Duodenal mucosa (tissue), 2 donors: ENCODE data around the gene PTPRN2.

Source experiments
- H3K27ac ChIP-seq: one replicate; pipeline ENCODE4 v1.7.0; 2013; ENCODE audit warnings: low read depth, low read length
- H3K27me3 ChIP-seq, 2 donors: one replicate each; pipeline ENCODE4 v1.7.0; 2013; ENCODE audit warnings: low read length in 2 of 2, control low read depth in 1 of 2; ENCODE audit not compliant: insufficient read depth in 2 of 2, control insufficient read depth in 1 of 2
- H3K36me3 ChIP-seq, 2 donors: one replicate each; pipeline ENCODE4 v1.7.0; 2013; ENCODE audit warnings: low read length in 2 of 2, control low read depth in 1 of 2; ENCODE audit not compliant: insufficient read depth in 2 of 2, control insufficient read depth in 1 of 2
- H3K4me1 ChIP-seq, 2 donors: one replicate each; pipeline ENCODE4 v1.7.0; 2013; ENCODE audit warnings: low read length in 2 of 2, control low read depth in 1 of 2; ENCODE audit not compliant: insufficient read depth in 2 of 2, control insufficient read depth in 1 of 2
- H3K4me3 ChIP-seq, 2 donors: one replicate each; pipeline ENCODE4 v1.7.0; 2013; ENCODE audit warnings: low read length in 2 of 2, low read depth in 1 of 2
- H3K9ac ChIP-seq, 2 donors: one replicate each; pipeline ENCODE4 v1.7.0; 2013; ENCODE audit warnings: low read length in 2 of 2, low read depth in 1 of 2
- H3K9me3 ChIP-seq, 2 donors: one replicate each; pipeline ENCODE4 v1.7.0; 2013; ENCODE audit warnings: low read length in 2 of 2, control low read depth in 1 of 2; ENCODE audit not compliant: control insufficient read depth in 1 of 2

PTPRN2 gene

DNA sequence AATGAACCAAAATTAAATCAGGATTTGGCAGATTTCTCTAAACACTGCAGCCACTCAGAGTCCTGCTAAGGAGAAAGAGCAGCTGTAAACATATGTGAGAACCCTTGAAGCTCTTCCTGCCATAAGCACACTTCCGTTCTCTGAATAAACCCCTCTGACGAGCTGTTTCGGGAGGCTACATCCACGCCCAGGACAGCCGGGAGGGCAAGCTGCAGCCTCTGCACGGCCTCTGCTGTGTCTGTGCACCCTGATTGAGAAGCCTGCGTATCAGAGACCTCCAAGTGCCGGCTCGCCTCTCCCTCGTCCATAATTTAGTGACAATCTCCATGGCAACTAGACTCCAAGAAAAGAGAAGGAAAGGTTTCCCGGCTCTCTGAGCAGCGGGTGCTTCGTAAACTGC is 114.4 kb downstream of the PTPRN2 start:
- Histone ChIP-seq H3K27me3 (peaks cover 0 to 2% of the 10 kb centered on the region in 2 donors), H3K36me3 (no peaks in the 10 kb centered on the region), H3K9ac (no peak overlapping the region), H3K9me3 (no peaks in the 10 kb centered on the region), H3K27ac (peak overlapping the region; percentile 5), H3K4me1 (no peaks in the 10 kb centered on the region), H3K4me3 (no peak overlapping the region)

GRCh38 chr7:158472596-158472995 is 115.0 kb downstream of the PTPRN2 start:
- H3K4me3 ChIP-seq: no peak overlapping the region
- H3K4me1 ChIP-seq: no peaks in the 10 kb centered on the region
- no peak overlapping the region for H3K27ac ChIP-seq
- no peak overlapping the region for H3K9ac ChIP-seq
- peaks cover 0 to 2% of the 10 kb centered on the region in 2 donors for H3K27me3 ChIP-seq
- no peaks in the 10 kb centered on the region for H3K36me3 ChIP-seq
- H3K9me3 ChIP-seq: no peaks in the 10 kb centered on the region

- Histone ChIP-seq H3K27ac (no peak overlapping the region), H3K4me1 (no peaks in the 10 kb centered on the region), H3K36me3 (no peaks in the 10 kb centered on the region), H3K4me3 (no peak overlapping the region), H3K9ac (no peak overlapping the region), H3K27me3 (peaks cover 0 to 2% of the 10 kb centered on the region in 2 donors), H3K9me3 (no peaks in the 10 kb centered on the region)
These were observed 115.9 kb downstream of the PTPRN2 start for GRCh38 chr7:158471716-158472115.

DNA sequence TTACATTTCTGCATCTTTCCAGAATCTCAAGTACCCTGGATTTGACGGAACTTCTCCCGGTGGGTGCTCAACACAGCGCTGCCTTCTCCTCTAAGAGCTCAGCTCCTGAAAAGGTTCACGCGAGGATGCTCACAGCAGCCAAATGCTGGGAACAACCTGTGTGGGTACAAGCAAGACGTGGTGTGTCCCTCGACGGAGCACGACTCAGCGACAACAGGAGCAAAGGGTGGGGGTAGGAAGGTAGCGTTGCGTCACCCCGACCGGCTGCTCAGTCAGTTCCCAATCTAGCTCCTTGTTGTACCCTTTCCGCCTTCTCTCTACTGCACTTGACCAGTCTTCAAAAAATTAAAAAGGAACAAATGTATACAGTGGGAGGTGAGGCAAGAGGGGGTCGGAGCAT is 117.3 kb downstream of the PTPRN2 start:
- Histone ChIP-seq H3K4me1 (no peaks in the 10 kb centered on the region), H3K9me3 (no peaks in the 10 kb centered on the region), H3K9ac (no peak overlapping the region), H3K27ac (no peak overlapping the region), H3K36me3 (no peaks in the 10 kb centered on the region), H3K4me3 (no peak overlapping the region), H3K27me3 (peaks cover 0 to 2% of the 10 kb centered on the region in 2 donors)

DNA sequence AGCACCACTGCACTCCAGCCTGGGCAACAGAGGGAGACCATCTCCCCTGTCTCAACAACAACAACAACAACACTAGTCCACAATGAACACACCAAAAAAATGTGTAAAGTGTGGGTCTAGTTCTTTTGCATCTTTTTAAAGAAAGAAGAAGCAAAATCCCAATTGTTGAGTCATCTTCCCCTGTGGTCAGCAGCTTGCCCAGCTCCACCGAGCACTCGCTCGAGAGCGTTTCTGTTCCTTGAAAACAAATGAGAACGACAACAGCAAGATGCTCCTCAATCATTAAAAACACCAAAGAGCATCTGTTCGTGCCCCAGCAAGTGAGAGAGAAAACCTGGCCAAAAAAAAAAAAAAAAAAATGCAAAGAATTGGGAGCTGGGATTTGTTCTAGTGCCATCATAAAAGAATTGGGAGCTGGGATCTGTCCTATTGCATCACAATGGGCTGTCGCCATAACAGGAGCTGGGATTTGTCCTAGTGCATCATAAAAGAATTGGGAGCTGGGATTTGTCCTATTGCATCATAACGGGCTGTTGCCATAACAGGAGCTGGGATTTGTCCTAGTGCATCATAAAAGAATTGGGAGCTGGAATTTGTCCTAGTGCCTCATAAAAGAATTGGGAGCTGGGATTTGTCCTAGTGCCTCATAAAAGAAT is 118.1 kb downstream of the PTPRN2 start:
- Histone ChIP-seq H3K9ac (no peak overlapping the region), H3K27ac (no peak overlapping the region), H3K27me3 (peaks cover 0 to 2% of the 10 kb centered on the region in 2 donors), H3K4me3 (no peak overlapping the region), H3K4me1 (no peaks in the 10 kb centered on the region), H3K9me3 (no peaks in the 10 kb centered on the region), H3K36me3 (no peaks in the 10 kb centered on the region)

DNA sequence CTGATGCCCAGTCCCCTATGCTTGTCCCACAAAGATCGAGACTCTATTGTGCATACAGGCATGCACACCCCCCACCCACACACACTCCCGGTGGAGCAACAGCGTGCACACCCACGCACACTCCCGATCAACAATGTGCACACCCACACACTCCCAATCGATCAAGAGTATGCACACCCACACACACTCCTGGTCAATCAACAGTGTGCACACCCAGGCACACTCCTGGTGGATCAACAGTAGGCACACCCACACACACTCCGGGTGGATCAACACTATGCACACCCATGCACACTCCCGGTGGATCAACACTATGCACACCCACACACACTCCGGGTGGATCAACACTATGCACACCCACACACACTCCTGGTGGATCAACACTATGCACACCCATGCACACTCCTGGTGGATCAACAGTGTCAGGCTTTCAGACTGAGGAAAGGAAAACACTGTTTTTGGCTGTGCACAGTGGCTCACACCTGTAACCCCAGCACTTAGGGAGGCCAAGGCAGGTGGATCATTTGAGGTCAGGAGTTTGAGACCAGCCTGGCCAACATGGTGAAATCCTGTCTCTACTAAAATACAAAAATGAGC is 118.8 kb downstream of the PTPRN2 start:
- Histone ChIP-seq H3K4me3 (no peak overlapping the region), H3K27ac (no peak overlapping the region), H3K36me3 (no peaks in the 10 kb centered on the region), H3K27me3 (peaks cover 0 to 2% of the 10 kb centered on the region in 2 donors), H3K9ac (no peak overlapping the region), H3K4me1 (no peaks in the 10 kb centered on the region), H3K9me3 (no peaks in the 10 kb centered on the region)

DNA sequence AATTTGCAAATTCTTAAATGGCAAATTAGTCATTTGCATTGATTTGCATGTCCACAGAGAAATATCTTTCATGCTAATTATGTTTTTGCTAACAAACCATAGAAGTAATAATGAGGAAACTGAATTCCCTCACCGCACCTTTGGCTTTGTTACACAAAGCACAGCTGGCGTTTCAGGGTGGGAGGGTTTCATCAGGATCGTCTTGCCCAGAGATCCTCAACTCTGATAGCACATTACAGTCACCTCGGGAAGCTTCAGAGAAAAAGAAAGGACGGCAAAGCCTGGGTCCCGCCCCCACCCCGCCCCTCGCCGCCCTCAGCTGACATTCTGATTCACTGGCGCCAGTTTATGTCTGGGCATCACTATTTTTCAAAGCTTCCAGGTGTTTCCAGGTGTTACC is 119.4 kb downstream of the PTPRN2 start:
- H3K4me3 ChIP-seq: no peak overlapping the region
- H3K36me3 ChIP-seq: no peaks in the 10 kb centered on the region
- no peak overlapping the region for H3K27ac ChIP-seq
- no peak overlapping the region for H3K9ac ChIP-seq
- no peaks in the 10 kb centered on the region for H3K4me1 ChIP-seq
- H3K27me3 ChIP-seq: peaks cover 0 to 2% of the 10 kb centered on the region in 2 donors
- H3K9me3 ChIP-seq: no peaks in the 10 kb centered on the region

- Histone ChIP-seq H3K27ac (no peak overlapping the region), H3K36me3 (no peaks in the 10 kb centered on the region)
These were observed 120.1 kb downstream of the PTPRN2 start for GRCh38 chr7:158467562-158467961.

DNA sequence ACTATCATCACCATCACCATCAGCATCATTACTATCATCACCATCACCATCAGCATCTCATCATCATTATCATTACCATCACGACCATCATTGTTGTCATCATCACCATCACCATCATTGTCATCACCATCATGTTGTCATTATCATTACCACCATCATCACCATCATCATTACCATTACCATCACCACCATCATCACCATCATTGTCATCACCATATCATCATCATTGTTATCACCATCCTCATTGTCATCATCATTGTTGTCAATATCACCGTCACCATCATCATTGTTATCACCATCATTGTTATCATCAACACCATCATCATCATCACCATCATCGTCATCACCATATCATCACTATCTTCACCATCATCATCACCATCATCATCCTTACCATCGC is 124.3 kb downstream of the PTPRN2 start:
- no peaks in the 10 kb centered on the region for H3K4me1 ChIP-seq
- no peak overlapping the region for H3K4me3 ChIP-seq
- no peaks in the 10 kb centered on the region for H3K36me3 ChIP-seq
- H3K9ac ChIP-seq: no peak overlapping the region
- H3K9me3 ChIP-seq: no peaks in the 10 kb centered on the region
- H3K27ac ChIP-seq: no peak overlapping the region
- no peaks in the 10 kb centered on the region for H3K27me3 ChIP-seq

More at GRCh38 chr7:158467562-158467961, 120.1 kb downstream of the PTPRN2 start:
- Histone ChIP-seq H3K4me3 (no peak overlapping the region), H3K9ac (no peak overlapping the region), H3K4me1 (no peaks in the 10 kb centered on the region), H3K27me3 (peaks cover 0 to 2% of the 10 kb centered on the region in 2 donors), H3K9me3 (no peaks in the 10 kb centered on the region)

GRCh38 chr7:158461824-158462223 is 125.8 kb downstream of the PTPRN2 start:
- no peak overlapping the region for H3K9ac ChIP-seq
- H3K27ac ChIP-seq: no peak overlapping the region
- H3K4me3 ChIP-seq: no peak overlapping the region
- no peaks in the 10 kb centered on the region for H3K4me1 ChIP-seq
- no peaks in the 10 kb centered on the region for H3K36me3 ChIP-seq
- H3K27me3 ChIP-seq: no peaks in the 10 kb centered on the region
- H3K9me3 ChIP-seq: no peaks in the 10 kb centered on the region
